ENCODE measurements around the gene RND3. TPM values are rescaled to one million over a fixed set of nuclear protein-coding genes. Genes with fewer than 3 reads are reported as not detected.

The RND3 gene
- polyA plus RNA-seq, 1 donor: 49.9 TPM

GRCh38 chr2:150495001-150495400, 7.5 kb upstream of the RND3 start:
- DNase-seq: no peak

GRCh38 chr2:150494234-150494945, 6.9 kb upstream of the RND3 start:
- DNase-seq: no peak

GRCh38 chr2:150491943-150492342, 4.5 kb upstream of the RND3 start:
- DNase-seq: no peak

- no peak for DNase-seq
Observed at GRCh38 chr2:150491430-150491829, 4.0 kb upstream of the RND3 start.

GRCh38 chr2:150490466-150490865, 3.0 kb upstream of the RND3 start:
- DNase-seq: no peak

GRCh38 chr2:150486539-150487484, 655 bp downstream of the RND3 start:
- peak; percentile 59 for DNase-seq

GRCh38 chr2:150485871-150486538, 1.5 kb downstream of the RND3 start:
- DNase-seq: peak; percentile 63

GRCh38 chr2:150485114-150485870, 2.2 kb downstream of the RND3 start:
- peak; percentile 79 for DNase-seq

- DNase-seq: peak; percentile 20
Observed at GRCh38 chr2:150484461-150485021, 2.9 kb downstream of the RND3 start.

GRCh38 chr2:150484006-150484405, 3.5 kb downstream of the RND3 start:
- DNase-seq: no peak

GRCh38 chr2:150483532-150483931, 3.9 kb downstream of the RND3 start:
- DNase-seq: no peak

GRCh38 chr2:150482667-150483400, 4.6 kb downstream of the RND3 start:
- DNase-seq: no peak

- no peak for DNase-seq
Observed at GRCh38 chr2:150482111-150482510, 5.4 kb downstream of the RND3 start.

GRCh38 chr2:150480971-150481830, 6.3 kb downstream of the RND3 start:
- DNase-seq: no peak

GRCh38 chr2:150480241-150480640, 7.2 kb downstream of the RND3 start:
- DNase-seq: no peak

GRCh38 chr2:150479075-150479915, 8.2 kb downstream of the RND3 start:
- DNase-seq: no peak

GRCh38 chr2:150478200-150478974, 9.1 kb downstream of the RND3 start:
- no peak for DNase-seq

- DNase-seq: no peak
Observed at GRCh38 chr2:150477347-150477746, 10.1 kb downstream of the RND3 start.

Measured in left kidney (tissue), 2 donors.